ENCODE data around the gene UBFD1. TPM values are rescaled to one million over a fixed set of nuclear protein-coding genes. Genes with fewer than 3 reads are reported as not detected.
A peak's percentile ranks its signal among the peaks of the same experiment; 100 is the strongest.

UBFD1 gene, protein sequence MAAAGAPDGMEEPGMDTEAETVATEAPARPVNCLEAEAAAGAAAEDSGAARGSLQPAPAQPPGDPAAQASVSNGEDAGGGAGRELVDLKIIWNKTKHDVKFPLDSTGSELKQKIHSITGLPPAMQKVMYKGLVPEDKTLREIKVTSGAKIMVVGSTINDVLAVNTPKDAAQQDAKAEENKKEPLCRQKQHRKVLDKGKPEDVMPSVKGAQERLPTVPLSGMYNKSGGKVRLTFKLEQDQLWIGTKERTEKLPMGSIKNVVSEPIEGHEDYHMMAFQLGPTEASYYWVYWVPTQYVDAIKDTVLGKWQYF
- 38.4 TPM for polyA plus RNA-seq (2013, experiment 1 of 2)
- 36.9 TPM for polyA plus RNA-seq (2013, experiment 2 of 2)

DNA sequence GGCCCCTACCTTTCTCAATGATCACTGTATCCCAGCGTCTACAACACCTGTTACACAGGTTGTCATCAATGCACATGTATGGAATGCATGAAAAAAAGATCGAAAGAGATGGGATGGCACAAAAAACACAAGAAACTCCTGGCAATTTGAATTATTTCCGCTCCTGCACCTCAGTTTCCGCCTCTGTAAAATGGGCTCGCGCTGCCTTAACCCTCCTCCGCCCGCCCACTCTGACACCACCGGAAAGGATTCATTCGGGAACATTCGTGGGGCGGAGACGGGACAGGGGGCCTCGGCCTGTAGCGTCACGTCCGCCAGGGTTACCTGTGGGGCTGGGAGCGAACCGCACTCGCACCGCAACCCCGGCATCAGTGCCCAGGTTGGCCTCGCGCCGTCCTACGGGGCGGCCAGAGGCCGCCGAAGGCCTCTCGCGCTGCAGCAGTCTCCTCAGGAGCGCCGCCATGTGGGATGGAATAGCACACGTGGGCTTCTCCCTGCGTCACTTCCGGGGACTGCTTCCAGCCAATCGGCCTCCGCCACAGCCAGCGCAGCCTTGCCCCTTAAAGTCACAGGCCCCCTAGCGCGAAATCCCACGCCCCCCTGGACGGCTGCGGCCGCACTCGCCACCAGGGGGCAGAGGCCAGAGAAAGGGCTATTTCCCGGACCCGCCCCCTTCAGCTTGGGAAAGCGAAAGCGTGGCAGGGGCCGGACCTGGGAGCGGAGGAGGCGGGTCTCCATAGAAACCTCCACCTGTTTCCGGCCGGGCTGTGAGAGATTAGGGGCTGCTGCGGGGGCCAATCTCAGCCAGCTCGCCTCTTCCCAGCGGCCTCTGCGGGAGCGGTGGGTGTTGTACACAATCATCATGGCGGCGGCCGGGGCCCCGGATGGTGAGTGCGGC lies at the start of gene UBFD1, which contains the start of gene EARS2:
Gene UBFD1 (plus strand): TSS at position 847 of the 898 bp plus-strand sequence. CDS start 16 bp downstream, at position 863.
Gene EARS2 (minus strand): TSS at position 470 of the 898 bp plus-strand sequence. CDS start 7 bp downstream, at position 463.
- peak within 1 kb of the TSS; percentile 72 for H3K4me2 ChIP-seq (ENCODE audit: insufficient read depth, low read length, poor library complexity, severe bottlenecking)
- peak within 1 kb of the TSS; percentile 67 to 96 for H3K4me3 ChIP-seq (ENCODE audit: low read length in 2 of 2)
- H3K23ac ChIP-seq (ENCODE audit: low read depth, low read length, poor library complexity), result peak within 1 kb of the TSS; percentile 95
- H4K8ac ChIP-seq (ENCODE audit: low read depth, low read length), result no peak within 1 kb of the TSS
- no peak within 1 kb of the TSS for H4K91ac ChIP-seq (ENCODE audit: low read depth, low read length, poor library complexity)
- H2BK120ac ChIP-seq (ENCODE audit: low read depth, low read length), result no peak within 1 kb of the TSS
- no peak within 1 kb of the TSS for H3K14ac ChIP-seq (ENCODE audit: low read length)
- peak within 1 kb of the TSS; percentile 49 for H2AK5ac ChIP-seq (ENCODE audit: low read depth, low read length)
- H3K4ac ChIP-seq (ENCODE audit: low read length), result no peak within 1 kb of the TSS
- peak within 1 kb of the TSS; percentile 92 for H3K18ac ChIP-seq (ENCODE audit: low read length)
- peak within 1 kb of the TSS; percentile 89 for H2BK5ac ChIP-seq (ENCODE audit: low read length)
- H2BK12ac ChIP-seq (ENCODE audit: low read length), result no peak within 1 kb of the TSS
- H2BK15ac ChIP-seq (ENCODE audit: low read length), result peak within 1 kb of the TSS; percentile 68
- peak within 1 kb of the TSS; percentile 95 for H2AFZ ChIP-seq (ENCODE audit: low read length)
- peaks cover 20 to 56% of the 10 kb centered on the region in 2 donors for H3K36me3 ChIP-seq (replicated peaks in 1 of 2; ENCODE audit: control insufficient read depth in 2 of 2, insufficient read depth in 2 of 2, low read length in 2 of 2)
- H3K9me3 ChIP-seq (replicated peaks in 1 of 2; ENCODE audit: control insufficient read depth in 2 of 2, insufficient read depth in 1 of 2, low read depth in 1 of 2, low read length in 2 of 2), result no peaks in the 10 kb centered on the region
- peak within 1 kb of the TSS; percentile 60 for H3K27ac ChIP-seq (replicated peaks; ENCODE audit: low read length)
- peaks cover 0 to 1% of the 10 kb centered on the region in 2 donors for H3K4me1 ChIP-seq (ENCODE audit: control insufficient read depth in 2 of 2, insufficient read depth in 1 of 2, low read depth in 1 of 2, low read length in 2 of 2)
- H3K79me1 ChIP-seq (ENCODE audit: low read depth, low read length), result peaks cover 7% of the 10 kb centered on the region
- H3K27me3 ChIP-seq (ENCODE audit: control insufficient read depth in 3 of 3, insufficient read depth in 3 of 3, low read depth in 1 of 3, low read length in 3 of 3), result no peaks in the 10 kb centered on the region
- H3K9ac ChIP-seq (ENCODE audit: low read depth, low read length, poor library complexity), result peak within 1 kb of the TSS; percentile 91
- DNase-seq (ENCODE audit: low spot score), result peak; percentile 99
- no CpG with 5 or more reads among the region's 65 CpGs for WGBS, 2 donors (ENCODE audit: extremely low coverage in 2 of 2, insufficient read length in 2 of 2, insufficient replicate concordance in 1 of 2)

DNA sequence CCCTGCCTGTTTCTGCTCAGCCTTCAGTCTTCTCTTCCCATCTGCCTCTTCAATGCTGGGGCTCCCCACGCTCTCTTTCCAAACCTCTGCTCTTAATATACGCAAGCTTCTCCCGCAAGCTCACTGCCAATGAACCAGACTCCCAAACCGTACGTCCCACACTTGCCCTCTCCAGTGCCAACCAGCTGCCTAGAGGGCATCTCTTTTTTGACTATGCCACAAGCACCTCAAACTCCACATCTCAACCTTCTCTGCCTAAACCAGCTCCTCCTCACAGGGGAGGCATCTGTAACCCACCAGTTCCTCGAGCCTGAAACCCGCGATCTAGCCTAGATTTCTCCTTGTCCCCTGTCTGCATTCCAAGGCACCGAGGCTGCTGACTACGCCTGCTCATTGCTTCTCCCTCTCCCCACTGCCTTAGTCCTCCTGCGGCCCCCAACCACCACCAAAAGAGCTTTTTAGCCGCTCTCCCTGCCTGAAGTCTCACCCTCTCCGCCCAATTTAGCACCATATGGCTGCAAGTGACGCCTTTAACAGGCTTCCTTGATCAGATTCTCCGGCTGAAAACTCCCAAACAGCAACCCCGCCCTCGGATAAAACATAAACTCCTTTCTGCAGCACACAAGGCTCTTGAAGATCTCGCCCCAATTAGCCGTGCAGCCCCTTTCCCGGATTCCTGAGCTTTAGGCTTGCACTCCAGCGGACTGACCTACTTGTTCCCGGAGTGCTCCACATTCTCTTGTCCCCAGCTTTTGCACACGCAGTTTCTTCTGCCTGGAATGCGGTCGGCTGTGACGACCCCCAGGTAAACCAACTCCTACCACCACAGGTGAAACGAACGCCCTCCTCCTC lies 48.7 kb upstream of the UBFD1 start:
- DNase-seq (ENCODE audit: low spot score), result no peak
- Histone ChIP-seq H3K9me3 (replicated peaks in 1 of 2; ENCODE audit: control insufficient read depth in 2 of 2, insufficient read depth in 1 of 2, low read depth in 1 of 2, low read length in 2 of 2) (no peaks in the 10 kb centered on the region), H3K27me3 (ENCODE audit: control insufficient read depth in 3 of 3, insufficient read depth in 3 of 3, low read depth in 1 of 3, low read length in 3 of 3) (no peaks in the 10 kb centered on the region), H3K4me1 (ENCODE audit: control insufficient read depth in 2 of 2, insufficient read depth in 1 of 2, low read depth in 1 of 2, low read length in 2 of 2) (peaks cover 21 to 30% of the 10 kb centered on the region in 2 donors), H2BK12ac (ENCODE audit: low read length) (no peak overlapping the region), H4K8ac (ENCODE audit: low read depth, low read length) (no peak overlapping the region), H2AFZ (ENCODE audit: low read length) (no peak overlapping the region), H3K4ac (ENCODE audit: low read length) (peak overlapping the region; percentile 4), H3K79me1 (ENCODE audit: low read depth, low read length) (peaks cover 4% of the 10 kb centered on the region), H3K14ac (ENCODE audit: low read length) (no peak overlapping the region), H3K9ac (ENCODE audit: low read depth, low read length, poor library complexity) (peak overlapping the region; percentile 93), H2BK120ac (ENCODE audit: low read depth, low read length) (no peak overlapping the region), H3K4me2 (ENCODE audit: insufficient read depth, low read length, poor library complexity, severe bottlenecking) (peak overlapping the region; percentile 98), H3K4me3 (ENCODE audit: low read length in 2 of 2) (peak overlapping the region; percentile 56 to 93), H3K27ac (replicated peaks; ENCODE audit: low read length) (peak overlapping the region; percentile 44), H4K91ac (ENCODE audit: low read depth, low read length, poor library complexity) (no peak overlapping the region), H2AK5ac (ENCODE audit: low read depth, low read length) (peak overlapping the region; percentile 14), H3K36me3 (replicated peaks in 1 of 2; ENCODE audit: control insufficient read depth in 2 of 2, insufficient read depth in 2 of 2, low read length in 2 of 2) (peaks cover 0 to 18% of the 10 kb centered on the region in 2 donors), H3K23ac (ENCODE audit: low read depth, low read length, poor library complexity) (no peak overlapping the region), H3K18ac (ENCODE audit: low read length) (peak overlapping the region; percentile 78), H2BK15ac (ENCODE audit: low read length) (no peak overlapping the region), H2BK5ac (ENCODE audit: low read length) (peak overlapping the region; percentile 73)
- no CpG with 5 or more reads among the region's 28 CpGs for WGBS, 2 donors (ENCODE audit: extremely low coverage in 2 of 2, insufficient read length in 2 of 2, insufficient replicate concordance in 1 of 2)

DNA sequence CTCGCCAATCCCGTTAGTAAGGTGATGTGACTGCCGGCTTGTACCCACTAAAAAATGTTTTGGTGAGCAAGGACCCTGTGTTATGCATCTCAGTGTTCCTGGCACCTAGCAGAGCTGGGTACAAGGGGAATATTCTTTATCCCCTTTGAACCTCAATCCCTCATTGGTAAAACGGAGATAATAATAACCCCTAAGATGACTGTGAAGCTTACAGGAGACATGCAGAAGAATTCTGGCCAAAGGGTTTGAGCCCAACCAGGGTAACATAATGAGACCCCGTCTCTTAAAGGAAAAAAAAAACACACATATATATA lies 48.1 kb upstream of the UBFD1 start:
- Histone ChIP-seq H4K91ac (ENCODE audit: low read depth, low read length, poor library complexity) (no peak overlapping the region), H3K4me2 (ENCODE audit: insufficient read depth, low read length, poor library complexity, severe bottlenecking) (peak overlapping the region; percentile 98), H3K14ac (ENCODE audit: low read length) (no peak overlapping the region), H2AK5ac (ENCODE audit: low read depth, low read length) (no peak overlapping the region), H2AFZ (ENCODE audit: low read length) (no peak overlapping the region), H3K9me3 (replicated peaks in 1 of 2; ENCODE audit: control insufficient read depth in 2 of 2, insufficient read depth in 1 of 2, low read depth in 1 of 2, low read length in 2 of 2) (no peaks in the 10 kb centered on the region), H3K79me1 (ENCODE audit: low read depth, low read length) (peaks cover 4% of the 10 kb centered on the region), H3K4ac (ENCODE audit: low read length) (no peak overlapping the region), H3K36me3 (replicated peaks in 1 of 2; ENCODE audit: control insufficient read depth in 2 of 2, insufficient read depth in 2 of 2, low read length in 2 of 2) (peaks cover 0 to 23% of the 10 kb centered on the region in 2 donors), H3K4me1 (ENCODE audit: control insufficient read depth in 2 of 2, insufficient read depth in 1 of 2, low read depth in 1 of 2, low read length in 2 of 2) (peaks cover 20 to 26% of the 10 kb centered on the region in 2 donors), H2BK5ac (ENCODE audit: low read length) (peak overlapping the region; percentile 73), H3K27ac (replicated peaks; ENCODE audit: low read length) (peak overlapping the region; percentile 18), H2BK12ac (ENCODE audit: low read length) (no peak overlapping the region), H3K4me3 (ENCODE audit: low read length in 2 of 2) (peak overlapping the region; percentile 56 to 93), H3K9ac (ENCODE audit: low read depth, low read length, poor library complexity) (peak overlapping the region; percentile 10), H2BK120ac (ENCODE audit: low read depth, low read length) (no peak overlapping the region), H3K23ac (ENCODE audit: low read depth, low read length, poor library complexity) (no peak overlapping the region), H2BK15ac (ENCODE audit: low read length) (no peak overlapping the region), H3K18ac (ENCODE audit: low read length) (peak overlapping the region; percentile 9), H4K8ac (ENCODE audit: low read depth, low read length) (no peak overlapping the region), H3K27me3 (ENCODE audit: control insufficient read depth in 3 of 3, insufficient read depth in 3 of 3, low read depth in 1 of 3, low read length in 3 of 3) (no peaks in the 10 kb centered on the region)
- DNase-seq (ENCODE audit: low spot score), result no peak
- no CpG with 5 or more reads among the region's 5 CpGs for WGBS, 2 donors (ENCODE audit: extremely low coverage in 2 of 2, insufficient read length in 2 of 2, insufficient replicate concordance in 1 of 2)
